KBM-7 (cell line): ENCODE data around the gene TLR9.

Experiments
- DNase-seq: peaks from one replicate; pipeline ENCODE4 v3.0.0-alpha.2; 2015
- in situ Hi-C: fragments of 300-500 bp; cut with MboI; formaldehyde crosslinking; loops from 2 replicates; pipeline ENCODE4 v1.14.3; 2020; ENCODE audit warnings: low sequenced_read_pairs, low pct_unique_long_range_greater_than_20kb, mixed read lengths

The TLR9 gene

GRCh38 chr3:52221141-52221562, 4.3 kb downstream of the TLR9 start:
- in situ Hi-C loops: no loop called here
- DNase-seq: no peak

GRCh38 chr3:52220380-52221026, 4.9 kb downstream of the TLR9 start:
- in situ Hi-C loops: no loop called here
- peak; percentile 92 for DNase-seq

- in situ Hi-C loops: no loop called here
- DNase-seq: no peak
These were observed 6.4 kb downstream of the TLR9 start for GRCh38 chr3:52218937-52219650.

- in situ Hi-C loops: no loop called here
- DNase-seq: no peak
These were observed 7.0 kb downstream of the TLR9 start for GRCh38 chr3:52218454-52218853.

GRCh38 chr3:52218026-52218425, 7.4 kb downstream of the TLR9 start:
- in situ Hi-C loops: no loop called here
- DNase-seq: no peak

- no peak for DNase-seq
- in situ Hi-C loops: no loop called here
These were observed 8.0 kb downstream of the TLR9 start for GRCh38 chr3:52217409-52217805.

- DNase-seq: peak; percentile 39
- in situ Hi-C loops: no loop called here
These were observed 8.6 kb downstream of the TLR9 start for GRCh38 chr3:52216585-52217408.

- in situ Hi-C loops: no loop called here
- DNase-seq: no peak
These were observed 10.1 kb downstream of the TLR9 start for GRCh38 chr3:52215351-52215750.

GRCh38 chr3:52213901-52214300, 11.5 kb downstream of the TLR9 start:
- no peak for DNase-seq
- in situ Hi-C loops: no loop called here

- no peak for DNase-seq
- in situ Hi-C loops: no loop called here
These were observed 12.4 kb downstream of the TLR9 start for GRCh38 chr3:52213005-52213404.

- in situ Hi-C loops: no loop called here
- DNase-seq: no peak
These were observed 14.1 kb downstream of the TLR9 start for GRCh38 chr3:52211268-52211891.

- peak; percentile 30 for DNase-seq
- in situ Hi-C loops: no loop called here
These were observed 14.8 kb downstream of the TLR9 start for GRCh38 chr3:52210550-52211046.

GRCh38 chr3:52210037-52210436, 15.4 kb downstream of the TLR9 start:
- DNase-seq: no peak
- in situ Hi-C loops: no loop called here

GRCh38 chr3:52208556-52208955, 16.9 kb downstream of the TLR9 start:
- in situ Hi-C loops: no loop called here
- no peak for DNase-seq

GRCh38 chr3:52205727-52206372, 19.6 kb downstream of the TLR9 start:
- in situ Hi-C loops: no loop called here
- no peak for DNase-seq

GRCh38 chr3:52204337-52205073, 20.9 kb downstream of the TLR9 start:
- in situ Hi-C loops: no loop called here
- no peak for DNase-seq

- in situ Hi-C loops: no loop called here
- no peak for DNase-seq
These were observed 21.7 kb downstream of the TLR9 start for GRCh38 chr3:52203701-52204100.

GRCh38 chr3:52202384-52203077, 22.9 kb downstream of the TLR9 start:
- peak; percentile 84 for DNase-seq
- in situ Hi-C loops: no loop called here
